BJ (cell line): ENCODE measurements around the gene GPR84. TPM values are rescaled to one million over a fixed set of nuclear protein-coding genes. Genes with fewer than 3 reads are reported as not detected.
"Not testable (repeated sequence)": the region's sequence is repeated elsewhere in the genome, so short reads cannot be mapped to it uniquely, and the experiment has no call there.

Experiments
- CTCF ChIA-PET: fragments of 350-600 bp; formaldehyde crosslinking; extraction: SDS; loops from one replicate; lab custom pipeline; 2021; ENCODE audit warnings: antibody characterized with exemption, inconsistent platforms; lab: Yijun Ruan, JAX
- POLR2A ChIA-PET: fragments of 300-600 bp; sonication (Branson Sonifier 250); formaldehyde crosslinking; extraction: SDS; loops from one replicate; lab custom pipeline; 2021; ENCODE audit warnings: antibody characterized with exemption; lab: Charles Lee
- DNase-seq: peaks from one replicate; pipeline ENCODE4 v3.0.0-alpha.2; 2011; ENCODE audit warnings: low read depth
- H3K27me3 ChIP-seq: 2 replicates; pipeline ENCODE4 v1.6.0; 2011; ENCODE audit warnings: low read length; ENCODE audit not compliant: control insufficient read depth, insufficient read depth
- H3K36me3 ChIP-seq: 2 replicates; pipeline ENCODE4 v1.5.1; 2011; ENCODE audit warnings: low read length; ENCODE audit not compliant: control insufficient read depth, insufficient read depth
- H3K4me3 ChIP-seq: 2 replicates; pipeline ENCODE4 v1.5.1; 2011; ENCODE audit warnings: low read depth, mild to moderate bottlenecking, control low read depth, low read length
- polyA plus RNA-seq: library from polyadenylated mRNA; depleted of rRNA; stranded (reverse); fragments of >200 nt; gene quantifications from 2 replicates; pipeline ENCODE4 v1.2.3, GENCODE V29; 2011; rRNA removed
- small RNA-seq: library from RNA; depleted of rRNA; stranded (forward); fragments of <200 nt; gene quantifications from one replicate; pipeline ENCODE3, GENCODE V24; 2012; ENCODE audit warnings: low replicate concordance, low read depth; ENCODE audit not compliant: insufficient read length
- TF ChIP-seq, protein P1 (sequence below): IDR thresholded peaks from 2 replicates; pipeline ENCODE4 v1.5.1; 2011; ENCODE audit warnings: low read depth, mild to moderate bottlenecking, control low read depth, inconsistent platforms, low read length, moderate library complexity; ENCODE audit not compliant: insufficient read depth

The GPR84 gene
- polyA plus RNA-seq, 1 experiment, result not detected

DNA sequence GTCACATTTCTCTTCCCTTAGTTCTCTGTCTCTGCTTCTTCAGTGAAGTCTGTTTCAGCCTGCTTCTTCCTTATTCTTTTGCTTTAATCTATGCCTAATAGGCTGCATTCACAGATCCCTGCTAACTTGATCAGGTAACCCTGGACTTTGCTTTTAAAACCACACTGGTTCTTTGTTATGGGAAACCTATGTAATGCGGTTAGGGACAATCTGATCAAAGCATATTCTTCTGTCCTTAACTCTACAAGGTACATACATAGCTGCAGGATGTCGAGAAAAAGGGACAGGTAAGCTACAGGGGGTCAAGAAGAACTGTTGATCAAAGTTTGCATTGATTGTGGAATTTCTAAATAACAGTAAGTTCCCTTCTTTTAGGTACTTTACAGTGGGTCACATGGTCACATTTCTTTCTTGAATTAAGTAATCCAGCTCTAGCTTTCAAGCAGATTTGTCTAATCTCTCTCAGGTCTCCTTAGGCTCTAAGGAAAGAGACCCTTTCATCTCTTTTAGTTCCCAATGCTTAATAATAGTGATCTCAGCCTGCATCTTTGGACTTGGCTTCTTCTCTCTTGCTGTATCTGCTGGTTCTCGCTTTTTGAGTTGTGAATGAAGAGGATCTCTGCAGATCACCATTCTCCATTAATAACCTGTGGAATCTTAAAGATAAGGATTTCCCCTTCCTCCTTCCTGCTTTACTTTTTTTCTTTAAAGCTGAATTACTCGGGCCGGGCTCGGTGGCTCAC, 35.5 kb downstream of the GPR84 start:
- TF ChIP-seq, protein P1, sequence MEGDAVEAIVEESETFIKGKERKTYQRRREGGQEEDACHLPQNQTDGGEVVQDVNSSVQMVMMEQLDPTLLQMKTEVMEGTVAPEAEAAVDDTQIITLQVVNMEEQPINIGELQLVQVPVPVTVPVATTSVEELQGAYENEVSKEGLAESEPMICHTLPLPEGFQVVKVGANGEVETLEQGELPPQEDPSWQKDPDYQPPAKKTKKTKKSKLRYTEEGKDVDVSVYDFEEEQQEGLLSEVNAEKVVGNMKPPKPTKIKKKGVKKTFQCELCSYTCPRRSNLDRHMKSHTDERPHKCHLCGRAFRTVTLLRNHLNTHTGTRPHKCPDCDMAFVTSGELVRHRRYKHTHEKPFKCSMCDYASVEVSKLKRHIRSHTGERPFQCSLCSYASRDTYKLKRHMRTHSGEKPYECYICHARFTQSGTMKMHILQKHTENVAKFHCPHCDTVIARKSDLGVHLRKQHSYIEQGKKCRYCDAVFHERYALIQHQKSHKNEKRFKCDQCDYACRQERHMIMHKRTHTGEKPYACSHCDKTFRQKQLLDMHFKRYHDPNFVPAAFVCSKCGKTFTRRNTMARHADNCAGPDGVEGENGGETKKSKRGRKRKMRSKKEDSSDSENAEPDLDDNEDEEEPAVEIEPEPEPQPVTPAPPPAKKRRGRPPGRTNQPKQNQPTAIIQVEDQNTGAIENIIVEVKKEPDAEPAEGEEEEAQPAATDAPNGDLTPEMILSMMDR, result no peak
- Histone ChIP-seq H3K36me3 (no peaks in the 10 kb centered on the region; the same call in 1 of the 2 replicates), H3K27me3 (no peaks in the 10 kb centered on the region), H3K4me3 (no peak overlapping the region)
- ChIA-PET CTCF (interaction anchor here (1.0 to 12.1 kb wide), 7 partner anchors 9 to 108 kb away, joined by 3 to 114 read pairs (median 5); no protein-coding TSS in a partner anchor), POLR2A (no interaction called here)
- DNase-seq, result no peak

DNA sequence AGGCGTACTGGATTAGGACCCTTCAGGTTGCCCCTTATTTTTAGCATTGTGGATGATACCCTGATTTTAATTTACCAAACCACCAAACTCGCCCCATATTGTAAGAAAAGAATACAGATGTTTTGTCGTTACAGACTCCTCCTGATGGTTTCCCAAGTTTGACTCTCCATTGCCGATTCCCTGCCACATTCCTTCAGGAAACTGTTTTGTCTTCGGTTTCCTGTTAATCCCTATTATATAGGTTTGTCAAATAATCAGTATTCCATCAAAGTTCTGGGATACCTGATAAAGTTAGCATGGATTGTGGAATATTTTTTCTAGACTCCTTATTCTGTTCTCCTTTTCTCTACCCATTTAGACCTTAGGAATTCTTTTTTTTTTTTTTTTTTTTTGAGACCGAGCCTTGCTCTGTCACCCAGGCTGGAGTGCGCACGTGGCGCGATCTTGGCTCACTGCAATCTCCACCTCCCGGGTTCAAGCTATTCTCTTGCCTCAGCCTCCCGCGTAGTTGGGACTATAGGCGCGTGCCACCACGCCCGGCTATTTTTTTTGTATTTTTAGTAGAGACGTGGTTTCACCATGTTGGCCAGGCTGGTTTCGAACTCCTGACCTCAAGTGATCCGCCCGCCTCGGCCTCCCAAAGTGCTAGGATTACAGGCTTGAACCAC, 38.7 kb downstream of the GPR84 start:
- DNase-seq, H3K27me3 ChIP-seq, H3K36me3 ChIP-seq: not testable (repeated sequence)
- peak overlapping the region; percentile 65 for H3K4me3 ChIP-seq
- CTCF ChIA-PET, result interaction anchor here (0.6 to 4.4 kb wide), 32 partner anchors 8 to 325 kb away, joined by 3 to 35 read pairs (median 4); partner anchors contain the start of genes HOXC5, HOXC9 and NFE2
- POLR2A ChIA-PET, result interaction anchor here (0.5 to 0.9 kb wide), 9 partner anchors 9 to 347 kb away, joined by 3 to 10 read pairs (median 7); partner anchors contain the start of gene NFE2

DNA sequence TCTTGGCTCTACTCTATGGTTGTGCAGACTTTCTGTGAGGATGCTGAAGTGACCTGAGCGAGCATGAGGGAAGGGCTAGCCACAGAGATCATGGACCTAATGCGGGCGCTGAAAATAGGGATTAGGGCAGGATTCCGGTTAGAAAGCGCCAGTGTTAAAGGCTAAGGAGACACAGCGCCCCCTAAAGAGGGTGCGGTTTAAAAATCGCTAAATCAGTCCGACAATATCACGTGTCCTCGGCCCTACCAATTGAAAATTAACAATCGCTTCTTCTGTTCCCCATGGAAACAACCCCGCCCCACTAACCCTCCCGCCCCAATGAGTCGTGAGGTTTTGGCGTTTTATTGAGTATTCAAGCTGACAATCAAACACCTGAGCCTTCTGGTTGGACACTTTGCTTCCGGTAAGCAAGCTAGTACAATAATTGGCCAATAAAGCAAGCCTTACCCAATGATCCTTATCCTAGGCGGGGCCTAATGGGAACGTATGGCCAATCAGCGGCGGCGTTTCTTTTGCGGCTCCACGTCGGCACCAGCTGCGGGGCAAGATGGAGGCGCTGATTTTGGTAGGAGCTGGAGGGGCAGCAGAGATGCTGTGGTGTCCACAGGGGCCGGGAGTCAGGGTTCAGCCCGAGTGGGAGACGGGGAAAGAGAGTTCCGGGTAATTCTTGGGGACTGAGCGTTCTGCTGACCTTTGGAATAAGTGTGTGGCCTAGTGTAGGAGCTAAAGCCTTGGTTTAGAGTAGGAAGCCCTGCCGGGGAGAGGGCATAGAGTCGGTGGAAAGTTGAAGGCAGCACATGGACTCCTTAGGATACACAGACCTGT, 39.5 kb downstream of the GPR84 start, which contains the start of gene COPZ1:
COPZ1 (plus strand) TSS at position 515 of the 825 bp plus-strand sequence; CDS start at position 548, 33 bp downstream.
- peak; percentile 100 for DNase-seq
- peak within 1 kb of the TSS; percentile 65 for H3K4me3 ChIP-seq
- ChIA-PET CTCF (interaction anchor here (0.6 to 4.4 kb wide), 36 partner anchors 9 to 325 kb away, joined by 3 to 35 read pairs (median 4); partner anchors contain the start of genes HOXC5, HOXC9 and NFE2), POLR2A (interaction anchor here (0.5 to 0.9 kb wide), 11 partner anchors 10 to 1744 kb away, joined by 3 to 10 read pairs (median 6); partner anchors contain the start of genes HNRNPA1 and NFE2)
- H3K27me3 ChIP-seq, result no peaks in the 10 kb centered on the region
- TF ChIP-seq, protein P1, result peak; percentile 82
- no peaks in the 10 kb centered on the region; the same call in 1 of the 2 replicates for H3K36me3 ChIP-seq

DNA sequence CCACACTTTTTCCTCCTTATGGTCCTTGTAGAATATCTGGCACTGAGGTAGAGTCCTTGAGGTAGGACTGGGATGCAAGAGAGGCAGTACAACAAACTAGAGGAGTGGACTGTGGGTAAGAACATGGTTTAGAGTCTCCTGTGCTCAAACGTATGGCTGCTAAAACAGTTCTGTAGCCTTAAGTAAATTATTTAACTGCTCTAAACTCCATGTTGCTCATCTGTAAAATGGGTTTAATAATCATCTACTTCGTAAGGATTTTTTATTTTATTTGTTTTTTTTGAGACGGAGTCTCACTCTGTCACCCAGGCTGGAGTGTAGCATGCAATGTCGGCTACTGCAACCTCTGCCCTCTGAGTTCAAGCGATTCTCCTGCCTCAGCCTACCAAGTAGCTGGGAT, 42.9 kb downstream of the GPR84 start:
- no peaks in the 10 kb centered on the region for H3K36me3 ChIP-seq
- no peak for DNase-seq
- POLR2A ChIA-PET, result no interaction called here
- H3K27me3 ChIP-seq, result no peaks in the 10 kb centered on the region
- TF ChIP-seq, protein P1, result no peak
- no peak overlapping the region for H3K4me3 ChIP-seq
- CTCF ChIA-PET, result interaction anchor here (0.6 to 4.4 kb wide), 8 partner anchors 8 to 130 kb away, joined by 3 to 35 read pairs (median 3); no protein-coding TSS in a partner anchor

Small RNA genes within 50 kb of the gene (small RNA-seq; reads per million reads assigned to genes)
- gene MIR148B (4,206 reads per million, percentile 98 among the genes with 10 or more reads in this experiment), gene RN7SL744P (not detected), gene RNU6-950P (not detected)

Other genes with a start within 250 kb of the GPR84 start
- gene SMUG1, start 175.5 kb downstream of the GPR84 start, polyA plus RNA-seq, result 29.8 and 43.7 TPM in 2 replicates
- gene CBX5, start 84.4 kb downstream of the GPR84 start, polyA plus RNA-seq, result 14.3 and 33.2 TPM in 2 replicates
- 466 and 569 TPM in 2 replicates for gene HNRNPA1, start 83.8 kb downstream of the GPR84 start, polyA plus RNA-seq
- 0.89 and 1.0 TPM in 2 replicates for gene NFE2, start 63.5 kb downstream of the GPR84 start, polyA plus RNA-seq
- gene COPZ1, start 39.4 kb downstream of the GPR84 start, polyA plus RNA-seq, result 203 and 341 TPM in 2 replicates
- 0.92 and 0.96 TPM in 2 replicates for gene ZNF385A, start 20.2 kb upstream of the GPR84 start, polyA plus RNA-seq
- gene ITGA5, start 54.8 kb upstream of the GPR84 start, polyA plus RNA-seq, result 170 and 375 TPM in 2 replicates
- not detected in 2 replicates for gene GTSF1, start 109.1 kb upstream of the GPR84 start, polyA plus RNA-seq
- 0.06 TPM in 1 of 2 replicates, not detected in the other for gene NCKAP1L, start 133.3 kb upstream of the GPR84 start, polyA plus RNA-seq
- 0.05 and 0.09 TPM in 2 replicates for gene PDE1B, start 185.1 kb upstream of the GPR84 start, polyA plus RNA-seq
- not detected in 2 replicates for gene PPP1R1A, start 224.2 kb upstream of the GPR84 start, polyA plus RNA-seq